Activated T-cell treated with anti-CD3 and anti-CD28 coated beads for 48 hours (primary cell): ENCODE data around the gene CSF2RB.

Source experiments
- DNase-seq: peaks from one replicate; pipeline ENCODE4 v3.0.0-alpha.2; 2020; ENCODE audit warnings: low read depth

The CSF2RB gene

DNA sequence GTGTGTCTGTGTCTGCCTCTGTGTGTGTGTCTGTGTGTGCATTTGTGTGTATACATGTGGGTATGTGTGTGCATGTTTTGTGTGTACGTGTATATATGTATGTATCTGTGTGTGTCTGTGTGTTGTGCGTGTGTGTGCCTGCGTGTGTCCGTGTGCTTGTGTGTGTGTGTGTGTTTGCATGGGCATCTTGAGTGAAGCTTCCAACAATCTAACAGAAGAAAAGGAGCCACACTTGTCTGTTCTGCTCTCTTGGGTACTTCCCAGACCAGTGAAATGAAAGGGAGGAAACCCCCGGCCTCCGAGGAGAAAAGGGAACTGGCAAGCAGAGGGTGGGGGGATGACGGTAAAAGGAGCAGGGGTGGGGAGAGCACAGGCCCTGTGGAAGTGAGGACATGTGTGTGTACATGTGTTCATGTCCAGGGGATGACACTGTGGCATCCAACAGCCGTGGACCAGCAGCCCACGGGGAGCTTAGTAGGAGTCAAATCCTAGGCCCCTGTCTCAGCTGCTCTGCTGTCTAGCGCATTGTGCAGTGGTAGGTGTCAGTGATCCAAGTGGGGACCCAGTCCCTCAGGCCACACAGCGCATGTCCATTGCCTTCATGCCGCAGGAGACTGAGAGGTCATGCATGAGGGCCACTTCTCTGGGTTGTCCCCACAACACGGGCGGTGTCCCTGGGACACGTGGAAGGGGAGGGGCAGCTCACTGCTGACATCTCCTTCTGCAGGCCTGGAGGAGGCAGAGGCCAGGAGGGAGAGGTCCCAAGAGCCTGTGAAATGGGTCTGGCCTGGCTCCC lies 8.1 kb downstream of the CSF2RB start:
- DNase-seq = no peak

DNA sequence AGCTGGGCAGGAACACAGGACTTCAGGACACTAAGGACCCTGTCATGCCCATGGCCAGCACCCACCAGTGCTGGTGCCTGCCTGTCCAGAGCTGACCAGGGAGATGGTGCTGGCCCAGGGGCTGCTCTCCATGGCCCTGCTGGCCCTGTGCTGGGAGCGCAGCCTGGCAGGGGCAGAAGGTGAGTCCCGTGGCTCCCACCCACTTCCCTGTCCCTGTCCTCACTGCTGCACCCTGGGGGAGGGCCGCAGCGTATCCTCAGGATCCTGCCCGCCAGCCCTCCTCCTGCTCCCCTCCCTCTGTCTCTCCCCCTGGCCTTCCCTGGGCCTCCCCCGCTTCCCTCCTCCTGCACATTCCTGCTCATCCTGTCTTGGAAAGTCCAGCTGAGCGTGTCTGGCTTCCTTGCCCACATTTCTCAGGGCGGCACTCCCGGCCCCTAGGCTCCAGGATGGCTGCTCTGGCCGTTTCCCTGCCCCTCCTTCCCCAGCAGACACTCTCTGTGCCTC lies 8.7 kb downstream of the CSF2RB start:
- DNase-seq = no peak

GRCh38 chr22:36922711-36923110 lies 9.3 kb downstream of the CSF2RB start:
- DNase-seq = no peak

DNA sequence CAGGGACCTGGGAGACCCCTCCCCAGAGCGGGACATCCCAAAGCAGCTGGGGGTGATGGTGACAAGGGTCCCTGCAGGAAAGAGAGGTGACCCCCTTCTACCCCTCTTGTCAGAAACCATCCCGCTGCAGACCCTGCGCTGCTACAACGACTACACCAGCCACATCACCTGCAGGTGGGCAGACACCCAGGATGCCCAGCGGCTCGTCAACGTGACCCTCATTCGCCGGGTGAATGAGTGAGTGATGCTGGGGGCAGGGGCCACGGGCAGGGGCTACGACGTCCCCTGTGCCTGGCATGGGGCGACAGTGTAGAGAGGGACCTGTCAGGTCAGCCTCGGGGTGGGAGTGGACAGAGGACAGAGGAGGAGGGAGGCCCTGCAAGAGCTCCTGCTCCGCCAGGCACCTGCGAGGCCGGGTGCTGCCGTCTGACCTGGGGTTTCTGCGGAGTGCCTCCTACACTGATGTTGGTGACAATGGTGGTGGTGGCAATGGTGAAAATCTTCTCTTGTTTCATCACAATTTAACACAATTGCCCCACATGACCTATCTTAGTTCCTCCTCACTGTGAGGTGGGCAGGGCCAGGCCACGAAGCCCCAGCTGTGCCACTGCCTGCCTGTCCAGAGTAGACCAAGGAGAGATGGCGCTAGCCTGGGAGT lies 9.8 kb downstream of the CSF2RB start:
- no peak for DNase-seq

DNA sequence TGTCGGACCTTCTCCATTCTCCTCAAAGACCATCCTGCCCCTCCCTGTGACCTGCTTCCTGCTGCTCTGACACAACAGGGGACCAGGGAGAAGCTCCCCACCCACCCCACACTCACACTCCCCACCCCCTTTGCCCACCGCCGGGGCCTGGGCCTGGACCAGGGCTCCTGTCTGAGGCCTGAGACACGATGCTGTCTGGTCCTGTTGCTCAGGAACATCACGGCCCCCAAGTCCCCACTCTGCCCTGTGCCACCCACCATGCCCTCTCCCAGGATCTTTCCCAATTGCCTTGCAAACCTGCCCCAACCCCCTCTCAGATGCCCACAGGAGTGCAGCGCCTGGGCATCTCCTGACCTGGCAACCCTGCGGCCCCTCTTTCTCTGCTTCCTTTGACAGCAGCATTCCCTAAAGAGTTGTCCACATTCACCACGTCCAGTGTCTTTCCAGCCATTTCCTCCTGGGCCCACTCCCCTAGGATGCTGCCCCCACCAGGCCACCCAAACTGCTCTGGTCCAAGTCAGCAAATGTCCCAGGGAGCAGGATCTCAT lies 10.8 kb downstream of the CSF2RB start:
- no peak for DNase-seq

GRCh38 chr22:36925388-36926290 lies 12.2 kb downstream of the CSF2RB start:
- DNase-seq = no peak

DNA sequence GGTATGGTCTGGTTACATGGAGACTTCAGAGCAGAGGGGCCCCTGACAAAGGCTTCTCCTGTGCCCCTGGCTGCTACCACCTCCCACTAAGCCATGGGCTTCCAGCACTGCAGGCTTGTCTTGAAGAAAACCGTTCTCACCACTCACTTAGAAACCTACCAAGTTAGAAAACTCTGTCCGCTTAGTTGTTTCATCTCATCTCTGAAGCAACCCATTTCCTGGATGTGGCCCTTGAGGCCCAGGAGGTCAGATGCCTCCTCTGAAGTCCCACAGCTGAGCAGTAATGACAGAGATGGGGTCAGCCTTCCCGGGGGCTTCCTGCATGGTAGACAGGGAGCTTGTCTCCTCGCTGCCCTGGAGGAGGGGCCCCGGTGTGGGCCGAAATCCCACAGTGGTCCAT lies 12.9 kb downstream of the CSF2RB start:
- no peak for DNase-seq

GRCh38 chr22:36926721-36927435 lies 13.4 kb downstream of the CSF2RB start:
- no peak for DNase-seq

DNA sequence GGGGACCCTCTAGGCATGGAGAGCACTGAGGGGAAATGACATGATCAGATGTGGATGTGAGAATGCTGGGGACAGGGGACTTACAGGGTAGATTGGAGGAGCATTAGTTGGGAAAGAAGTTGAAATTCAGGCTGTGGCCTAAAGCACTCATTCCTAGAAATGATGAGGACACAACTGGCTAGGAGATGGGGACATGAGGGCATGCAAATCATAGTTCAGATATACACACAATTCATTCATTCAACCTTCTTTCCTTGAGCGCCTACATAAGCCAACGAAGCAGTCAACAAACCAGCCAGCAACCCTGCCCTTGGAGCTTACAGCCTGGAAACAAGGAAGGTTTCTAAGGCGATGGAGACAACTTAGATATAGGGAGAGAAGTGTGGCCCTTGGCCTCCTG lies 14.2 kb downstream of the CSF2RB start:
- no peak for DNase-seq

GRCh38 chr22:36928196-36928595 lies 14.8 kb downstream of the CSF2RB start:
- no peak for DNase-seq

DNA sequence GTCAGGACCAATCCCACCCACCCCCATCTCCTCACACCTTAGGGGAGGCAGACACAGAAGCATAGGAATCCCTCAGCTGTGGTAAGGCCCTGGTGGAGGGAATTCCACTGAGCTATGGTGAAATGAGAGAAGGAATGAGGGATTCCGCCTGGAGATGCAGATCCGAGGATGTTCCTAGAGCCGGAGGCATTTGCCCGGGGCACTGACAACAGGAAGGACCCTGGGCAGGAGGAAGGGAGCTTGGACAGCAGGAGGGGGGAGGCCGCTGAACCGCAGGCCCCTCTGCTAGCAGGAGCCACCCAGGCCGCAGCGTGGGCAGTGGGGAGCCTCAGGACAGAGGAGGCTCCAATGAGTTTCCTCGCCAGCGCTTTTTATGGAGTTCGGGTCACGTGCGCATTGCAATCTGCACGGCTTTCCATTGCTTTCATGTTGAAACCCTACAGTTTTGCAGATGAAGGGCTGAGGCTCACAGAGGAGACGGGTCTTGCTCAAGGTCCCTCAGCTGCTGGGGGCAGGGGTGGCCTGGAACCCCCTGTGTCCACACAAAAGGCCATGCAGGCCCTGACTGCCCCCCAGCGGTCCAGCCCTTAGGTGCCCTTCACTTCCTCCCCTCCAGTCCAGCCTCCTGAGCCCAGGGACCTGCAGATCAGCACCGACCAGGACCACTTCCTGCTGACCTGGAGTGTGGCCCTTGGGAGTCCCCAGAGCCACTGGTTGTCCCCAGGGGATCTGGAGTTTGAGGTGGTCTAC lies 15.5 kb downstream of the CSF2RB start:
- no peak for DNase-seq

GRCh38 chr22:36929621-36930020 lies 16.2 kb downstream of the CSF2RB start:
- no peak for DNase-seq

- DNase-seq = no peak
These were observed 16.9 kb downstream of the CSF2RB start for GRCh38 chr22:36930041-36930935.

- no peak for DNase-seq
These were observed 18.0 kb downstream of the CSF2RB start for GRCh38 chr22:36931446-36931845.

DNA sequence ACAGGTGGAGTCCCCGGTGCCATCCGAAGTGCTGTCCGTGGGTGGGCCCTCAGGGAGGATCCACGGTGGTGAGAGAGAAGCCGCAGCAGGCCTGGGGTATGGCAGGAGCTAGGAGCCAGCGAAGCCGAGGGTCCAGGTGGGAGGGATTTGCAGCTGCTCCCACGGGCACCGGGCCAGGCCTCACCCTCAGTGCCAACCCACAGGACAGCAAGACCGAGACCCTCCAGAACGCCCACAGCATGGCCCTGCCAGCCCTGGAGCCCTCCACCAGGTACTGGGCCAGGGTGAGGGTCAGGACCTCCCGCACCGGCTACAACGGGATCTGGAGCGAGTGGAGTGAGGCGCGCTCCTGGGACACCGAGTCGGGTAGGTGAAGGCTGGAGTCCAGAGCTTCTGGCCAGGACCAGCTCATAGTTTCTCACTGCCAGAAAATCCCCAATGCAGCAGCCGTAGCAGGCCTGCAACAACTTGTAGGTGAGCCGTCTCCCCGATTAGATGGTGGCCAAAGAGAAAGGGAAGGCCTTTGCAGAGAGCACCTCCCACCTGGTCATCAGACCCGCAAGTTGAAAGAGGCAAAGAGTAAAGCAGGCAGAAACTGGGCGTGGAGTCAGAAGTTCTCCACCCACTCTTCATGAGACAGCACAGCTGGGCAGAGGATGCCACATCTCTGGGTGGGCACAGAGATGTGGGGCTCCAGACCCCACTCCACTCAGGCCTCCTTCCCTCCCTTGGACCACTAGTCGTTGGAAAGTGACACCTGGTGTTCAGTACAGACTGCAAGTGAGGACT lies 20.4 kb downstream of the CSF2RB start:
- DNase-seq = no peak

GRCh38 chr22:36934418-36935312 lies 21.2 kb downstream of the CSF2RB start:
- no peak for DNase-seq

- DNase-seq = no peak
These were observed 21.8 kb downstream of the CSF2RB start for GRCh38 chr22:36935313-36935610.

DNA sequence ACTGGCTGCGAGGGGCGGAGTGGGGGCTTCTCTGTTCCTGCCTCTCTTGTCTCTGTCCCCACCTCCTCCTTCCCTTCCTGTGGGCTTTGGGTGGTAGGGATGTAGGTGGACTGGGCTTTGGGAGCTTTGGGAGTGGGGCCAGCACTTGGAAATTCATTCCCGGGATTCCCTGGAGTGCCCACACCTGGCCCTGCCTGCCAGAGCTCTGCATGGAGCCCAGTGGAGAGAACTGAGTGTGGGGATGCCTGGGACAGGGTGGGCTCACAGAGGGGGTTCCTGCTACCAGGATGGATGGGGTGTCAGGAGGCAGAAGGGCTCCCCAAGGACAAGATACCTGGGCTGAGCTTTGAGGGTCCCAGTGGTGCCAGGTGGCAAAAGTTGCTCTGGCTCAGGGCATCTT lies 22.3 kb downstream of the CSF2RB start:
- no peak for DNase-seq
